H1 (cell line): Measurements from ENCODE around the gene LUZP1. TPM values are rescaled to one million over a fixed set of nuclear protein-coding genes. Genes with fewer than 3 reads are reported as not detected.

Experiments used
- CTCF ChIA-PET: fragments of 300-600 bp; sonication (Branson Sonifier 250); formaldehyde crosslinking; loops from one replicate; lab custom pipeline; 2021; ENCODE audit not compliant: partially characterized antibody; lab: Charles Lee
- POLR2A ChIA-PET: fragments of 300-600 bp; sonication (Branson Sonifier 250); formaldehyde crosslinking; loops from one replicate; lab custom pipeline; 2021; ENCODE audit warnings: inconsistent platforms; ENCODE audit not compliant: partially characterized antibody; lab: Charles Lee
- DNase-seq, 2 experiments: peaks; one replicate each; pipeline versions ENCODE4 v3.0.0 to v3.0.0-alpha.2; 2010 to 2022; ENCODE audit warnings: low spot score in 2 of 2, low read depth in 1 of 2, mixed read lengths in 1 of 2
- FAIRE-seq: peaks from 2 replicates; lab custom pipeline; 2011; peaks lifted over from hg19 to GRCh38; lab: Jason Lieb, UNC
- H2AFZ ChIP-seq: 2 replicates; pipeline ENCODE4 v1.8.1; 2012; ENCODE audit warnings: low read length, inconsistent platforms
- H2AK5ac ChIP-seq: 2 replicates; pipeline ENCODE4 v1.6.1; 2013; ENCODE audit warnings: low read depth, low read length
- H2BK120ac ChIP-seq: replicated peaks from 2 replicates; pipeline ENCODE3; 2013; ENCODE audit warnings: low read depth, low read length, inconsistent platforms
- H2BK12ac ChIP-seq: 2 replicates; pipeline ENCODE4 v1.6.1; 2013; ENCODE audit warnings: low read depth, low read length
- H2BK15ac ChIP-seq: 2 replicates; pipeline ENCODE4 v1.6.1; 2013; ENCODE audit warnings: low read length
- H2BK20ac ChIP-seq: 2 replicates; pipeline ENCODE4 v1.6.1; 2013; ENCODE audit warnings: low read length
- H2BK5ac ChIP-seq: 2 replicates; pipeline ENCODE4 v1.6.1; 2013; ENCODE audit warnings: low read depth, low read length
- H3K14ac ChIP-seq: 2 replicates; pipeline ENCODE4 v1.6.1; 2013; ENCODE audit warnings: inconsistent platforms; ENCODE audit not compliant: insufficient read length
- H3K18ac ChIP-seq: 2 replicates; pipeline ENCODE4 v1.6.1; 2013; ENCODE audit warnings: low read length; ENCODE audit errors: extremely low read depth
- H3K23ac ChIP-seq: 2 replicates; pipeline ENCODE4 v1.6.1; 2013; ENCODE audit warnings: inconsistent platforms; ENCODE audit not compliant: insufficient read length
- H3K23me2 ChIP-seq: 2 replicates; pipeline ENCODE4 v1.6.1; 2013; ENCODE audit warnings: low read depth, low read length
- H3K27ac ChIP-seq: 2 replicates; pipeline ENCODE4 v1.6.1; 2011; ENCODE audit warnings: low read depth, low read length, inconsistent platforms
- H3K27me3 ChIP-seq, 4 experiments: replicated peaks in 1 of 4; 1 replicate in 1 of 4; 2 replicates in 3 of 4; pipeline versions ENCODE4 v1.6.1 to v1.8.1; 2011 to 2013; ENCODE audit warnings: low read length in 3 of 4, mild to moderate bottlenecking in 3 of 4, inconsistent platforms in 2 of 4, mixed read lengths in 2 of 4, moderate library complexity in 1 of 4; ENCODE audit not compliant: control insufficient read depth in 3 of 4, insufficient read depth in 3 of 4; ENCODE audit errors: extremely low read depth in 1 of 4
- H3K36me3 ChIP-seq, 4 experiments: 2 replicates each; pipeline versions ENCODE4 v1.6.1 to v1.8.1; 2011 to 2013; ENCODE audit warnings: mild to moderate bottlenecking in 4 of 4, low read length in 3 of 4, moderate library complexity in 2 of 4, control low read depth in 1 of 4, inconsistent platforms in 1 of 4; ENCODE audit not compliant: insufficient read depth in 4 of 4, control insufficient read depth in 2 of 4
- H3K4ac ChIP-seq: replicated peaks from 2 replicates; pipeline ENCODE3; 2013; ENCODE audit warnings: low read length, low read depth, mixed read lengths, inconsistent platforms; ENCODE audit not compliant: insufficient read length
- H3K4me1 ChIP-seq, 4 experiments: replicated peaks in 1 of 4; 1 replicate in 1 of 4; 2 replicates in 3 of 4; pipeline versions ENCODE4 v1.6.1 to v1.8.1; 2011 to 2013; ENCODE audit warnings: low read length in 3 of 4, inconsistent platforms in 2 of 4, mixed read lengths in 1 of 4; ENCODE audit not compliant: insufficient read depth in 4 of 4, control insufficient read depth in 3 of 4
- H3K4me2 ChIP-seq, 2 experiments: 2 replicates each; pipeline versions ENCODE4 v1.6.1 to v1.8.1; 2011 to 2013; ENCODE audit warnings: low read depth in 2 of 2, low read length in 2 of 2, control low read depth in 1 of 2, inconsistent platforms in 1 of 2, mild to moderate bottlenecking in 1 of 2; ENCODE audit not compliant: insufficient read depth in 1 of 2
- H3K4me3 ChIP-seq, 4 experiments: fragments of 200-600, 300-600 bp in 1 of 4; sonication (generic), shearing (Covaris generic), sonication (Bioruptor Twin) in 1 of 4; 2 replicates each; pipeline versions ENCODE4 v1.5.1 to v1.8.1; 2011 to 2016; ENCODE audit warnings: low read length in 4 of 4, low read depth in 3 of 4, control low read depth in 2 of 4, inconsistent platforms in 2 of 4, mild to moderate bottlenecking in 2 of 4, mixed read lengths in 1 of 4, moderate library complexity in 1 of 4; ENCODE audit not compliant: insufficient read depth in 2 of 4; ENCODE audit errors: extremely low read depth in 1 of 4
- H3K56ac ChIP-seq: replicated peaks from 2 replicates; pipeline ENCODE3; 2013; ENCODE audit warnings: low read depth, mild to moderate bottlenecking, mixed read lengths, low read length, inconsistent platforms; ENCODE audit not compliant: insufficient read length
- H3K79me1 ChIP-seq: 2 replicates; pipeline ENCODE4 v1.6.1; 2013; ENCODE audit warnings: low read depth, low read length, control low read depth
- H3K79me2 ChIP-seq, 2 experiments: 2 replicates each; pipeline versions ENCODE4 v1.6.1 to v1.8.1; 2012 to 2013; ENCODE audit warnings: low read length in 2 of 2, mild to moderate bottlenecking in 2 of 2, inconsistent platforms in 1 of 2; ENCODE audit not compliant: insufficient read depth in 2 of 2, control insufficient read depth in 1 of 2
- H3K9ac ChIP-seq, 4 experiments: replicated peaks in 1 of 4; 1 replicate in 1 of 4; 2 replicates in 3 of 4; pipeline versions ENCODE4 v1.6.1 to v1.8.1; 2011 to 2013; ENCODE audit warnings: low read depth in 3 of 4, low read length in 3 of 4, control low read depth in 2 of 4, mild to moderate bottlenecking in 2 of 4, moderate library complexity in 2 of 4, inconsistent platforms in 1 of 4; ENCODE audit errors: extremely low read depth in 1 of 4
- H3K9me3 ChIP-seq, 2 experiments: 2 replicates each; pipeline versions ENCODE4 v1.6.1 to v1.8.1; 2012 to 2013; ENCODE audit warnings: mild to moderate bottlenecking in 2 of 2, moderate library complexity in 2 of 2, control low read depth in 1 of 2, inconsistent platforms in 1 of 2, low read depth in 1 of 2, low read length in 1 of 2, mixed read lengths in 1 of 2; ENCODE audit not compliant: insufficient read depth in 2 of 2
- H4K20me1 ChIP-seq, 2 experiments: replicated peaks in 1 of 2; 2 replicates each; pipeline versions ENCODE3 to v1.8.1; 2011 to 2013; ENCODE audit warnings: inconsistent platforms in 2 of 2, low read length in 2 of 2, mild to moderate bottlenecking in 1 of 2; ENCODE audit not compliant: insufficient read depth in 2 of 2, control insufficient read depth in 1 of 2
- H4K5ac ChIP-seq: 2 replicates; pipeline ENCODE4 v1.6.1; 2013; ENCODE audit warnings: low read length, low read depth, mixed read lengths, inconsistent platforms; ENCODE audit not compliant: insufficient read length
- H4K8ac ChIP-seq: 2 replicates; pipeline ENCODE4 v1.8.0; 2013; ENCODE audit warnings: mild to moderate bottlenecking, moderate library complexity, low read length, inconsistent platforms; ENCODE audit not compliant: insufficient read depth; ENCODE audit errors: extremely low read depth
- H4K91ac ChIP-seq: replicated peaks from 2 replicates; pipeline ENCODE3; 2013; ENCODE audit warnings: low read length, mixed read lengths, inconsistent platforms; ENCODE audit not compliant: insufficient read length
- KDM1A ChIP-seq: fragments of 200-600, 300-600 bp; sonication (generic); IDR thresholded peaks from 2 replicates; pipeline ENCODE4 v1.7.1; 2016; ENCODE audit warnings: mild to moderate bottlenecking, low read length, borderline replicate concordance
- KDM4A ChIP-seq: IDR thresholded peaks from one replicate; pipeline ENCODE4 v1.7.1; 2012; ENCODE audit warnings: low read depth, mild to moderate bottlenecking, moderate library complexity, low read length, inconsistent platforms; ENCODE audit not compliant: severe bottlenecking
- NRF1 ChIP-seq: IDR thresholded peaks from 2 replicates; pipeline ENCODE4 v1.6.1; 2011; ENCODE audit warnings: mild to moderate bottlenecking, low read depth, low read length, improper control_type of control experiment
- RAD21 ChIP-seq, 2 experiments: IDR thresholded peaks in 1 of 2; conservative IDR thresholded peaks in 1 of 2; 2 replicates each; pipeline ENCODE4 v1.6.1; 2011; ENCODE audit warnings: low read depth in 2 of 2, low read length in 2 of 2, improper control_type of control experiment in 1 of 2, inconsistent platforms in 1 of 2, mild to moderate bottlenecking in 1 of 2, moderate library complexity in 1 of 2
- RXRA ChIP-seq: IDR thresholded peaks from 2 replicates; pipeline ENCODE4 v1.6.1; 2011; ENCODE audit warnings: low read depth, mild to moderate bottlenecking, low read length, moderate library complexity; ENCODE audit not compliant: insufficient read depth
- TAF7 ChIP-seq: optimal IDR thresholded peaks from 2 replicates; pipeline ENCODE3; 2011; ENCODE audit warnings: low read depth, mild to moderate bottlenecking, inconsistent platforms, low read length, moderate library complexity, borderline replicate concordance
- WGBS, 2 experiments: shearing (Covaris generic) in 1 of 2; methylation state at CpG; one replicate each; pipeline versions ENCODE4 v1.1.6 to v1.1.7; 2013 to 2015; ENCODE audit warnings: low lambda C conversion rate in 2 of 2, mixed read lengths in 2 of 2, inconsistent platforms in 1 of 2, low coverage in 1 of 2, missing lambda C conversion rate in 1 of 2; ENCODE audit not compliant: insufficient replicate concordance in 2 of 2, insufficient coverage in 1 of 2, insufficient read length in 1 of 2; ENCODE audit errors: extremely low coverage in 1 of 2, missing lambda C conversion rate in 1 of 2; 5-methylcytosine and 5-hydroxymethylcytosine counted together
- polyA plus RNA-seq, 7 experiments: library from polyadenylated mRNA; depleted of rRNA in 3 of 7; stranded (reverse) in 5 of 7; unstranded in 2 of 7; fragments of >200 nt in 5 of 7; fragments of 200-250 nt in 2 of 7; gene quantifications; 1 replicate in 5 of 7; 2 replicates in 1 of 7; 4 replicates in 1 of 7; pipeline versions ENCODE4 v1.2.1 to v1.2.3, GENCODE V29; 2011 to 2013; ENCODE audit warnings: missing spikeins in 2 of 7, mixed read lengths in 2 of 7
- total RNA-seq: library from RNA; stranded (reverse); fragmentation: NEBNext Ultra II Directional; extraction: Animal tissue kit (Norgen Biotek cat#: 25700); gene quantifications from 2 replicates; pipeline ENCODE4 v1.2.1, GENCODE V29; 2021
- TF ChIP-seq, protein P1 (sequence below), 3 experiments: IDR thresholded peaks; 1 replicate in 2 of 3; 2 replicates in 1 of 3; pipeline versions ENCODE4 v1.5.1 to v1.6.1; 2011; ENCODE audit warnings: low read length in 3 of 3, mild to moderate bottlenecking in 3 of 3, inconsistent platforms in 2 of 3, low read depth in 1 of 3, moderate library complexity in 1 of 3; ENCODE audit not compliant: insufficient read depth in 1 of 3; ENCODE audit errors: control extremely low read depth in 1 of 3

The LUZP1 gene
- total and polyA plus RNA-seq, 2 of the 8 experiments (the other 6 are each of a cell fraction or from before 2014, with no cell fraction given), result 14.0 to 60.5 TPM

DNA sequence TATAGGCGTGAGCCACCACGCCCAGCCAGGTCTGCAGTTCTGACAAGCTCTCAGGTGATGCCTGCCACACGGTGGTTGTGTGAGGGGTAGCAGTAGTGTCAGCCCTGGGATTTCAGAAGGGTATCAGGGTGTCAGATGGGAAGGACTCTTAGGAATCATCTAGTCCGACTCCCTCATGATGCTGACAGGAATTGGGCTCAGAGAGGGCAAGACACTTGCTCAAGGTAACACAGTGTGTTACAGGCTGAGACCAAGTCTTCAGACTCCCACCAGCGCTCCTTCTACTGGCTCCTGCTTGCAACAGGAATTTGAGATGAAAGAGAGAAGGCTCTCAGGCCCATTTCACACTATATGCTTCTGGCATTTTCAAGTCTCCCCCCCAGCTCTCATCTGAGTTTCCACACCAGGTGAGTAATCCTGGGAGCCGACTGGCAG lies 41.7 kb upstream of the LUZP1 start:
- CTCF ChIA-PET, result interaction anchor here (0.6 to 6.3 kb wide), 24 partner anchors 9 to 245 kb away, joined by 3 to 30 read pairs (median 4); no protein-coding TSS in a partner anchor
- no peak overlapping the region for H4K91ac ChIP-seq
- no peak overlapping the region for H4K8ac ChIP-seq
- H3K14ac ChIP-seq, result no peak overlapping the region
- no peak overlapping the region for H3K23ac ChIP-seq
- no peak overlapping the region for H3K4ac ChIP-seq
- peaks cover 0 to 2% of the 10 kb centered on the region in 2 experiments; a peak in 1 of 4 replicates for H3K79me2 ChIP-seq
- peaks cover 0 to 3% (median 3%) of the 10 kb centered on the region in 4 experiments; a peak in 2 of 8 replicates for H3K36me3 ChIP-seq
- peaks cover 0 to 3% of the 10 kb centered on the region in 2 experiments for H4K20me1 ChIP-seq
- no peak overlapping the region for H3K4me2 ChIP-seq
- H2AFZ ChIP-seq, result no peak overlapping the region
- DNase-seq (peak in 1 of 2 experiments; percentile 65), FAIRE-seq (no peak)
- no peak overlapping the region for H2BK5ac ChIP-seq
- H3K9ac ChIP-seq, result no peak overlapping the region
- no peaks in the 10 kb centered on the region for H3K23me2 ChIP-seq
- POLR2A ChIA-PET, result interaction anchor here (1.7 kb wide), 1 partner anchor 43 kb away, joined by 4 read pairs; no protein-coding TSS in a partner anchor
- no peak overlapping the region for H2BK15ac ChIP-seq
- H3K4me1 ChIP-seq, result peaks cover 0 to 2% (median 0%) of the 10 kb centered on the region in 4 experiments; a peak in 1 of 7 replicates
- 58% methylated on average over 6 of the region's 6 CpGs; no CpG with 5 or more reads in 1 of the 2 experiments for WGBS, 2 experiments
- H3K9me3 ChIP-seq, result no peaks in the 10 kb centered on the region
- no peak overlapping the region for H2AK5ac ChIP-seq
- TF ChIP-seq KDM1A (peak; percentile 90; the same call in 1 of the 2 replicates), NRF1 (no peak), RXRA (no peak), TAF7 (no peak), KDM4A (no peak), RAD21 (IDR thresholded peaks at IDR 0.05 in 1 of 2, conservative IDR thresholded peaks at IDR 0.05 in 1 of 2; ENCODE audit: low read depth in 2 of 2, low read length in 2 of 2) (peak; percentile 44 to 69)
- TF ChIP-seq, protein P1, sequence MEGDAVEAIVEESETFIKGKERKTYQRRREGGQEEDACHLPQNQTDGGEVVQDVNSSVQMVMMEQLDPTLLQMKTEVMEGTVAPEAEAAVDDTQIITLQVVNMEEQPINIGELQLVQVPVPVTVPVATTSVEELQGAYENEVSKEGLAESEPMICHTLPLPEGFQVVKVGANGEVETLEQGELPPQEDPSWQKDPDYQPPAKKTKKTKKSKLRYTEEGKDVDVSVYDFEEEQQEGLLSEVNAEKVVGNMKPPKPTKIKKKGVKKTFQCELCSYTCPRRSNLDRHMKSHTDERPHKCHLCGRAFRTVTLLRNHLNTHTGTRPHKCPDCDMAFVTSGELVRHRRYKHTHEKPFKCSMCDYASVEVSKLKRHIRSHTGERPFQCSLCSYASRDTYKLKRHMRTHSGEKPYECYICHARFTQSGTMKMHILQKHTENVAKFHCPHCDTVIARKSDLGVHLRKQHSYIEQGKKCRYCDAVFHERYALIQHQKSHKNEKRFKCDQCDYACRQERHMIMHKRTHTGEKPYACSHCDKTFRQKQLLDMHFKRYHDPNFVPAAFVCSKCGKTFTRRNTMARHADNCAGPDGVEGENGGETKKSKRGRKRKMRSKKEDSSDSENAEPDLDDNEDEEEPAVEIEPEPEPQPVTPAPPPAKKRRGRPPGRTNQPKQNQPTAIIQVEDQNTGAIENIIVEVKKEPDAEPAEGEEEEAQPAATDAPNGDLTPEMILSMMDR (IDR thresholded peaks at IDR 0.05; ENCODE audit: control extremely low read depth in 1 of 3, insufficient read depth in 1 of 3, low read depth in 1 of 3, low read length in 3 of 3), result peak; percentile 57 to 73 (median 72)
- H2BK12ac ChIP-seq, result no peak overlapping the region
- H2BK20ac ChIP-seq, result no peak overlapping the region
- H4K5ac ChIP-seq, result no peak overlapping the region
- H3K27me3 ChIP-seq, result no peaks in the 10 kb centered on the region
- no peak overlapping the region for H3K27ac ChIP-seq
- H3K4me3 ChIP-seq, result no peak overlapping the region
- no peak overlapping the region for H3K56ac ChIP-seq
- peaks cover 3% of the 10 kb centered on the region; the same call in 1 of the 2 replicates for H3K79me1 ChIP-seq
- no peak overlapping the region for H2BK120ac ChIP-seq
- H3K18ac ChIP-seq, result no peak overlapping the region
